T-cell (primary cell): ENCODE results near the gene TSPAN3. TPM values are rescaled to one million over a fixed set of nuclear protein-coding genes. Genes with fewer than 3 reads are reported as not detected.

Experiments
- ATAC-seq, 4 experiments: fragments of 200-7000 bp in 3 of 4; fragments of 150-1000 bp in 1 of 4; cut with Tn5 transposase; replicated peaks in 1 of 4; 1 replicate in 3 of 4; 2 replicates in 1 of 4; pipeline ENCODE4 v1.10.0; 2021; ENCODE audit warnings: moderate library complexity in 3 of 4, mild to moderate bottlenecking in 2 of 4, moderate number of reproducible peaks in 1 of 4
- CTCF ChIA-PET, 2 donors: fragments of 300-600 bp; sonication (Branson Sonifier 250); formaldehyde crosslinking; loops; one replicate each; lab custom pipeline; 2022; ENCODE audit warnings: antibody characterized with exemption in 2 of 2; lab: Charles Lee
- POLR2A ChIA-PET, 2 donors: fragments of 300-600 bp; sonication (Branson Sonifier 250); formaldehyde crosslinking; loops; one replicate each; lab custom pipeline; 2022; ENCODE audit warnings: antibody characterized with exemption in 2 of 2; lab: Charles Lee
- DNase-seq, 35 experiments: peaks; one replicate each; pipeline versions ENCODE4 v3.0.0 to v3.0.0-alpha.2; 2013 to 2023
- H3K27ac ChIP-seq: one replicate; pipeline ENCODE4 v1.5.1; 2013; ENCODE audit warnings: low read length
- H3K27me3 ChIP-seq, 2 experiments: replicated peaks in 1 of 2; 1 replicate in 1 of 2; 2 replicates in 1 of 2; pipeline versions ENCODE4 v1.6.1 to v1.7.0; 2013; ENCODE audit warnings: low read length in 1 of 2, mixed read lengths in 1 of 2; ENCODE audit not compliant: control insufficient read depth in 2 of 2, insufficient read depth in 2 of 2; ENCODE audit errors: extremely low read depth in 1 of 2
- H3K36me3 ChIP-seq, 2 donors: 1 replicate in 1 of 2; 2 replicates in 1 of 2; pipeline versions ENCODE4 v1.6.1 to v1.7.0; 2013; ENCODE audit warnings: low read length in 1 of 2; ENCODE audit not compliant: control insufficient read depth in 2 of 2, insufficient read depth in 1 of 2; ENCODE audit errors: extremely low read depth in 1 of 2
- H3K4me1 ChIP-seq, 2 experiments: 1 replicate in 1 of 2; 2 replicates in 1 of 2; pipeline versions ENCODE4 v1.6.1 to v1.7.0; 2013; ENCODE audit warnings: low read length in 2 of 2, mixed read lengths in 1 of 2; ENCODE audit not compliant: insufficient read depth in 2 of 2, control insufficient read depth in 1 of 2; ENCODE audit errors: extremely low read depth in 1 of 2
- H3K4me3 ChIP-seq, 2 donors: 1 replicate in 1 of 2; 2 replicates in 1 of 2; pipeline versions ENCODE4 v1.5.1 to v1.7.0; 2013; ENCODE audit warnings: mild to moderate bottlenecking in 2 of 2, low read length in 1 of 2, moderate library complexity in 1 of 2; ENCODE audit not compliant: control insufficient read depth in 1 of 2; ENCODE audit errors: extremely low read depth in 1 of 2
- H3K9me3 ChIP-seq: 2 replicates; pipeline ENCODE4 v1.7.0; 2013
- H3K27ac Mint-ChIP-seq, 2 donors: one replicate each; pipeline ENCODE4 v1.8.0; 2020 to 2021; ENCODE audit warnings: mild to moderate bottlenecking in 2 of 2, mixed read lengths in 2 of 2
- H3K27me3 Mint-ChIP-seq, 2 donors: one replicate each; pipeline ENCODE4 v1.8.0; 2021 to 2022; ENCODE audit warnings: mixed read lengths in 2 of 2
- H3K36me3 Mint-ChIP-seq: one replicate; pipeline ENCODE4 v1.8.0; 2021; ENCODE audit warnings: mixed read lengths
- H3K4me1 Mint-ChIP-seq, 3 donors: one replicate each; pipeline ENCODE4 v1.8.0; 2020 to 2022; ENCODE audit warnings: mixed read lengths in 3 of 3, mild to moderate bottlenecking in 1 of 3
- H3K4me3 Mint-ChIP-seq, 3 donors: one replicate each; pipeline ENCODE4 v1.8.0; 2020 to 2022; ENCODE audit warnings: mild to moderate bottlenecking in 3 of 3, mixed read lengths in 3 of 3, moderate library complexity in 3 of 3
- H3K9me3 Mint-ChIP-seq, 3 donors: one replicate each; pipeline ENCODE4 v1.8.0; 2020 to 2022; ENCODE audit warnings: mixed read lengths in 3 of 3
- WGBS: methylation state at CpG from one replicate; pipeline ENCODE4 v1.1.5; 2013; ENCODE audit warnings: missing lambda C conversion rate; ENCODE audit not compliant: insufficient coverage; 5-methylcytosine and 5-hydroxymethylcytosine counted together
- total RNA-seq, 35 experiments: library from RNA in 6 of 35; stranded (reverse) in 6 of 35; fragments of 120-200 nt in 1 of 35; gene quantifications; one replicate each; pipeline versions ENCODE4 v1.2.1 to v1.2.4 and lab custom pipeline; 2013 to 2026

The TSPAN3 gene
- total RNA-seq, 5 donors from 2014 or later (not counting 1 experiment from before 2014, with no cell fraction given): 12.7 to 26.3 (median 25.0) TPM

- Histone ChIP-seq H3K4me3 (peak overlapping the region in 1 of 2 donors; percentile 77), H3K9me3 (no peaks in the 10 kb centered on the region), H3K27me3 (peaks cover 0 to 3% of the 10 kb centered on the region in 2 experiments), H3K4me1 (peaks cover 32 to 67% of the 10 kb centered on the region in 2 experiments), H3K27ac (peak overlapping the region; percentile 88), H3K36me3 (peaks cover 0 to 3% of the 10 kb centered on the region in 2 donors)
- no CpG with 5 or more reads among the region's 8 CpGs for WGBS
- DNase-seq (peak in 19 of 35 experiments; percentile 23 to 71 (median 42)), ATAC-seq (peak; percentile 26 to 45 (median 37))
- H3K27ac Mint-ChIP-seq: peak overlapping the region; percentile 98 to 99
- ChIA-PET POLR2A (interaction anchor here in 1 of 2 donors (0.5 to 1.9 kb wide), 2 partner anchors 30 to 73 kb away, joined by 5 to 11 read pairs; no protein-coding TSS in a partner anchor), CTCF (interaction anchor here (1.0 to 2.2 kb wide), 5 partner anchors 20 to 31 kb away, joined by 3 to 12 read pairs (median 4); no protein-coding TSS in a partner anchor)
- H3K27me3 Mint-ChIP-seq: no peaks in the 10 kb centered on the region
- H3K36me3 Mint-ChIP-seq: peaks cover 5% of the 10 kb centered on the region
- no peaks in the 10 kb centered on the region for H3K9me3 Mint-ChIP-seq
- peaks cover 48 to 69% (median 56%) of the 10 kb centered on the region in 3 donors for H3K4me1 Mint-ChIP-seq
- peak overlapping the region; percentile 91 to 96 (median 93) for H3K4me3 Mint-ChIP-seq
These were observed 76.9 kb downstream of the TSPAN3 start for GRCh38 chr15:76994001-76994400.

GRCh38 chr15:76993114-76993725, 77.7 kb downstream of the TSPAN3 start:
- POLR2A ChIA-PET: no interaction called here
- CTCF ChIA-PET: interaction anchor here (1.0 to 2.2 kb wide), 5 partner anchors 20 to 32 kb away, joined by 3 to 12 read pairs (median 4); no protein-coding TSS in a partner anchor
- H3K27me3 Mint-ChIP-seq: no peaks in the 10 kb centered on the region
- Histone ChIP-seq H3K27ac (peak overlapping the region; percentile 88), H3K4me3 (no peak overlapping the region), H3K27me3 (peaks cover 0 to 3% of the 10 kb centered on the region in 2 experiments), H3K4me1 (peaks cover 30 to 67% of the 10 kb centered on the region in 2 experiments), H3K36me3 (peaks cover 0 to under 1% of the 10 kb centered on the region in 2 donors), H3K9me3 (no peaks in the 10 kb centered on the region)
- no peaks in the 10 kb centered on the region for H3K36me3 Mint-ChIP-seq
- WGBS: 96% methylated on average over 4 of the region's 6 CpGs
- peaks cover 48 to 69% (median 56%) of the 10 kb centered on the region in 3 donors for H3K4me1 Mint-ChIP-seq
- DNase-seq (peak in 1 of 35 experiments; percentile 4), ATAC-seq (no peak)
- no peaks in the 10 kb centered on the region for H3K9me3 Mint-ChIP-seq
- peak overlapping the region; percentile 21 to 96 (median 32) for H3K4me3 Mint-ChIP-seq
- H3K27ac Mint-ChIP-seq: peak overlapping the region; percentile 98 to 99

- no peak overlapping the region for H3K4me3 ChIP-seq
- ChIA-PET CTCF (interaction anchor here in 1 of 2 donors (0.6 kb wide), 1 partner anchor 20 kb away, joined by 3 read pairs; no protein-coding TSS in a partner anchor), POLR2A (no interaction called here)
- no peaks in the 10 kb centered on the region for H3K9me3 ChIP-seq
- H3K4me1 ChIP-seq: peaks cover 22 to 66% of the 10 kb centered on the region in 2 experiments
- H3K27me3 Mint-ChIP-seq: no peaks in the 10 kb centered on the region
- ATAC-seq (no peak), DNase-seq (peak in 1 of 35 experiments; percentile 3)
- no peaks in the 10 kb centered on the region for H3K36me3 ChIP-seq
- peaks cover 44 to 68% (median 49%) of the 10 kb centered on the region in 3 donors for H3K4me1 Mint-ChIP-seq
- H3K4me3 Mint-ChIP-seq: no peak overlapping the region
- H3K9me3 Mint-ChIP-seq: no peaks in the 10 kb centered on the region
- WGBS: 98% methylated on average over 6 of the region's 9 CpGs
- H3K27ac ChIP-seq: no peak overlapping the region
- H3K27me3 ChIP-seq: peaks cover 0 to 3% of the 10 kb centered on the region in 2 experiments
- H3K36me3 Mint-ChIP-seq: no peaks in the 10 kb centered on the region
- peak overlapping the region; percentile 98 to 99 for H3K27ac Mint-ChIP-seq
These were observed 78.9 kb downstream of the TSPAN3 start for GRCh38 chr15:76991741-76992645.

Other genes with a start within 250 kb of the TSPAN3 start
- gene SCAPER, start 165.8 kb downstream of the TSPAN3 start, total RNA-seq: 10 to 100 TPM; 32.5 to 59.4 (median 44.1) TPM
- gene RCN2, start 139.4 kb downstream of the TSPAN3 start, total RNA-seq: 10 to 100 TPM; 20.5 to 26.7 (median 23.7) TPM
- 100 to 1,000 TPM; 110 to 231 (median 180) TPM for gene PSTPIP1, start 76.0 kb downstream of the TSPAN3 start, total RNA-seq